Measurements from ENCODE around the gene PTCH1. TPM values are rescaled to one million over a fixed set of nuclear protein-coding genes. Genes with fewer than 3 reads are reported as not detected.
A peak's percentile ranks its signal among the peaks of the same experiment; 100 is the strongest.

Gene PTCH1
- total RNA-seq, 3 donors from 2014 or later, result 11.9 to 38.1 (median 32.1) TPM

GRCh38 chr9:95459851-95460517, 56.8 kb downstream of the PTCH1 start:
- ATAC-seq, result no peak
- TF ChIP-seq, protein P1, sequence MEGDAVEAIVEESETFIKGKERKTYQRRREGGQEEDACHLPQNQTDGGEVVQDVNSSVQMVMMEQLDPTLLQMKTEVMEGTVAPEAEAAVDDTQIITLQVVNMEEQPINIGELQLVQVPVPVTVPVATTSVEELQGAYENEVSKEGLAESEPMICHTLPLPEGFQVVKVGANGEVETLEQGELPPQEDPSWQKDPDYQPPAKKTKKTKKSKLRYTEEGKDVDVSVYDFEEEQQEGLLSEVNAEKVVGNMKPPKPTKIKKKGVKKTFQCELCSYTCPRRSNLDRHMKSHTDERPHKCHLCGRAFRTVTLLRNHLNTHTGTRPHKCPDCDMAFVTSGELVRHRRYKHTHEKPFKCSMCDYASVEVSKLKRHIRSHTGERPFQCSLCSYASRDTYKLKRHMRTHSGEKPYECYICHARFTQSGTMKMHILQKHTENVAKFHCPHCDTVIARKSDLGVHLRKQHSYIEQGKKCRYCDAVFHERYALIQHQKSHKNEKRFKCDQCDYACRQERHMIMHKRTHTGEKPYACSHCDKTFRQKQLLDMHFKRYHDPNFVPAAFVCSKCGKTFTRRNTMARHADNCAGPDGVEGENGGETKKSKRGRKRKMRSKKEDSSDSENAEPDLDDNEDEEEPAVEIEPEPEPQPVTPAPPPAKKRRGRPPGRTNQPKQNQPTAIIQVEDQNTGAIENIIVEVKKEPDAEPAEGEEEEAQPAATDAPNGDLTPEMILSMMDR (IDR thresholded peaks at IDR 0.05), result no peak
- H3K36me3 ChIP-seq (ENCODE audit: low read depth), result no peaks in the 10 kb centered on the region

DNA sequence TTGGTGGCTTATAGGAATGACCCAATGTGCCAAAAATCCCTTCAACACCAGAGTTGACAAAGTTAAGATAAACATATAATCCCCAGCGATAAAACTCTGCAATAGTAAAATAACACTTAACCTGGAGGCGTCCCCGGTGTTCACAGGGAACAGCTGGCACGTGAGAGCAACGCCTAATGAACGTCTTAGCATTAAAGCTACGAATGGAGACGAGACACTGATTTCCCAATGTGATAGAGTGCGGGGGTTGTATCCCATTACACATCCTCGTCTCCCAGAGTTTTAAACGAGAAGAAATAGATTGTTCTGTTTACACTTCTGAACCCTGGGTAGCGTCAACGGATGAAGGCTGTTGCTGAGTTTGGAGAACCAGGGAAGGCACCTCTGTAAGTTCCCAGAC, 57.6 kb downstream of the PTCH1 start:
- no peak for ATAC-seq
- DNase-seq, result no peak
- Histone ChIP-seq H3K36me3 (ENCODE audit: low read depth) (no peaks in the 10 kb centered on the region), H3K4me3 (no peak overlapping the region), H3K4me1 (ENCODE audit: low read depth) (peaks cover 11% of the 10 kb centered on the region), H3K9me3 (no peaks in the 10 kb centered on the region)
- TF ChIP-seq, protein P1 (IDR thresholded peaks at IDR 0.05), result no peak
- intact Hi-C loops (cut with DNase I, micrococcal nuclease), result no loop called here

More at GRCh38 chr9:95459851-95460517, 56.8 kb downstream of the PTCH1 start:
- no peak overlapping the region for H3K4me3 ChIP-seq
- no peak for DNase-seq
- H3K9me3 ChIP-seq, result no peaks in the 10 kb centered on the region
- intact Hi-C loops (cut with DNase I, micrococcal nuclease), result no loop called here
- peaks cover 11% of the 10 kb centered on the region for H3K4me1 ChIP-seq (ENCODE audit: low read depth)

- DNase-seq, result peak in 1 of 3 donors; percentile 21
- peaks cover 11% of the 10 kb centered on the region for H3K4me1 ChIP-seq (ENCODE audit: low read depth)
- H3K36me3 ChIP-seq (ENCODE audit: low read depth), result no peaks in the 10 kb centered on the region
- intact Hi-C loops (cut with DNase I, micrococcal nuclease), result no loop called here
- no peak for ATAC-seq
- TF ChIP-seq, protein P1 (IDR thresholded peaks at IDR 0.05), result no peak
- H3K9me3 ChIP-seq, result no peaks in the 10 kb centered on the region
- H3K4me3 ChIP-seq, result no peak overlapping the region
These were observed 58.1 kb downstream of the PTCH1 start for GRCh38 chr9:95458666-95459065.

GRCh38 chr9:95457769-95458168, 59.0 kb downstream of the PTCH1 start:
- intact Hi-C loops (cut with DNase I, micrococcal nuclease), result no loop called here
- Histone ChIP-seq H3K4me1 (ENCODE audit: low read depth) (peaks cover 4% of the 10 kb centered on the region), H3K9me3 (no peaks in the 10 kb centered on the region), H3K36me3 (ENCODE audit: low read depth) (no peaks in the 10 kb centered on the region), H3K4me3 (no peak overlapping the region)
- TF ChIP-seq, protein P1 (IDR thresholded peaks at IDR 0.05), result no peak
- DNase-seq, result no peak
- ATAC-seq, result no peak

DNA sequence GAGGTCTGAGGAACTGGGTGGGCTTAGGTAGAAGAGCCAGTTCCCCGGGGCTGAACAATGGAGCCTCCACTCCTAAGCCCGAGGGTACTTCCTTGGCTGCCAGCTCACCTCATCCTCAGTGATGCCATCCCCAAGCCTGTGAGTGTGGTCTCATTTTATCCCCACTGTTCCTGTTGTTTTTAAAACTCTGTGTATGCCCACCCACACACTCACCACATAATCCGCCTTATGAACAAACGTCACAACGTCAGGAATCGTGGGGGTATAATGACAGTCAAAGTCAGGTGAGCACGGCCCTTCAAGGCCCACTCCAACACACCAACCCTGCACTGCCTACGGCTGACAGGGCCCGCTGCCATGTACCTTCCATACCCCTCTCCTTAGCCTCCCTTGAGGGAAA, 61.1 kb downstream of the PTCH1 start:
- no peak overlapping the region for H3K4me3 ChIP-seq
- intact Hi-C loops (cut with DNase I, micrococcal nuclease), result no loop called here
- H3K36me3 ChIP-seq (ENCODE audit: low read depth), result no peaks in the 10 kb centered on the region
- H3K9me3 ChIP-seq, result no peaks in the 10 kb centered on the region
- ATAC-seq (no peak), DNase-seq (no peak)
- TF ChIP-seq, protein P1 (IDR thresholded peaks at IDR 0.05), result no peak
- no peaks in the 10 kb centered on the region for H3K4me1 ChIP-seq (ENCODE audit: low read depth)

Data from mucosa of descending colon (tissue), 3 donors.